Transverse colon (tissue), 4 donors: Measurements from ENCODE around the gene SKP2. TPM values are rescaled to one million over a fixed set of nuclear protein-coding genes. Genes with fewer than 3 reads are reported as not detected.
A peak's percentile ranks its signal among the peaks of the same experiment; 100 is the strongest.

Source experiments
- DNase-seq: peaks from one replicate; pipeline ENCODE4 v3.0.0-alpha.2; 2019
- H3K27ac ChIP-seq, 4 donors: fragments of 200-600 bp; sonication (generic); 2 replicates each; pipeline ENCODE4 v1.5.1; 2016 to 2018; ENCODE audit warnings: inconsistent platforms in 4 of 4
- H3K27me3 ChIP-seq: fragments of 200-600 bp; sonication (generic); 2 replicates; pipeline ENCODE4 v1.5.1; 2017; ENCODE audit warnings: inconsistent platforms
- H3K36me3 ChIP-seq, 4 donors: fragments of 200-600 bp; sonication (generic); 2 replicates each; pipeline ENCODE4 v1.5.1; 2017 to 2019; ENCODE audit warnings: inconsistent platforms in 4 of 4
- H3K4me1 ChIP-seq, 4 donors: fragments of 200-600 bp; sonication (generic); 2 replicates each; pipeline ENCODE4 v1.5.1; 2017 to 2020; ENCODE audit warnings: inconsistent platforms in 4 of 4
- H3K4me3 ChIP-seq, 4 donors: fragments of 200-600 bp; sonication (generic); 1 replicate in 1 of 4; 2 replicates in 3 of 4; pipeline versions ENCODE4 v1.5.1 to v1.6.1; 2017 to 2019; ENCODE audit warnings: inconsistent platforms in 4 of 4
- H3K9me3 ChIP-seq, 2 donors: fragments of 200-600 bp; sonication (generic); 2 replicates each; pipeline ENCODE4 v1.5.1; 2017 to 2019; ENCODE audit warnings: inconsistent platforms in 2 of 2
- CTCF ChIP-seq, 5 experiments: fragments of 200-600 bp in 3 of 5; fragments of 450-650 bp in 2 of 5; sonication (generic) in 3 of 5; IDR thresholded peaks; 1 replicate in 2 of 5; 2 replicates in 3 of 5; pipeline ENCODE4 v1.5.1; 2016 to 2017; ENCODE audit warnings: antibody characterized with exemption in 5 of 5, inconsistent platforms in 3 of 5, mild to moderate bottlenecking in 2 of 5, moderate library complexity in 1 of 5
- EP300 ChIP-seq: sonication (generic); formaldehyde crosslinking; IDR thresholded peaks from one replicate; pipeline ENCODE4 v1.6.1; 2017; ENCODE audit warnings: antibody characterized with exemption, low read depth
- POLR2A ChIP-seq: fragments of 450-650 bp; IDR thresholded peaks from one replicate; pipeline ENCODE4 v1.6.1; 2016; ENCODE audit warnings: antibody characterized with exemption, mild to moderate bottlenecking, moderate library complexity
- POLR2AphosphoS5 ChIP-seq, 3 donors: sonication (generic); formaldehyde crosslinking; IDR thresholded peaks; one replicate each; pipeline ENCODE4 v1.6.1; 2016; ENCODE audit warnings: antibody characterized with exemption in 3 of 3
- WGBS, 2 donors: methylation state at CpG; one replicate each; pipeline ENCODE4 v1.1.5; 2018; ENCODE audit warnings: low coverage in 1 of 2; 5-methylcytosine and 5-hydroxymethylcytosine counted together
- in situ Hi-C, 4 donors: fragments of 200-750 bp; cut with MboI; loops; one replicate each; pipeline versions ENCODE4 v1.15.0 to v1.15.1; 2017; ENCODE audit warnings: low sequenced_read_pairs in 3 of 4, low pct_ligation_motif_present in 1 of 4, low pct_unique_long_range_greater_than_20kb in 1 of 4
- intact Hi-C: fragments of 100-400 bp; cut with DNase I; formaldehyde crosslinking; loops from one replicate; pipeline ENCODE4 v1.15.1; 2023; ENCODE audit warnings: low total_unique reads
- total RNA-seq, 4 donors: library from RNA; depleted of rRNA; stranded (reverse); fragments of >200 nt; gene quantifications; one replicate each; pipeline ENCODE4 v1.1.0, GENCODE V29; 2016

SKP2 gene
- total RNA-seq, 4 donors from 2014 or later = 1.1 to 12.4 (median 8.6) TPM

GRCh38 chr5:36150676-36151433, 1.1 kb upstream of the SKP2 start:
- in situ Hi-C loops = loop anchor here in 1 of 4 donors (10.0 kb wide), 1 partner anchor 94 kb away; the partner anchor contains the start of gene NADK2
- H3K27ac ChIP-seq = peak overlapping the region; percentile 90 to 94 (median 92)
- no peaks in the 10 kb centered on the region for H3K9me3 ChIP-seq
- H3K27me3 ChIP-seq = no peaks in the 10 kb centered on the region
- DNase-seq = peak; percentile 36
- TF ChIP-seq POLR2A = no peak
- no peak for TF ChIP-seq EP300
- no peak for TF ChIP-seq CTCF (IDR thresholded peaks at IDR 0.05)
- TF ChIP-seq POLR2AphosphoS5 (IDR thresholded peaks at IDR 0.05) = no peak
- 0 to 3% methylated on average over 12 to 23 of the region's 23 CpGs for WGBS, 2 donors
- peak overlapping the region; percentile 77 to 100 (median 96) for H3K4me3 ChIP-seq
- intact Hi-C loops = no loop called here
- no peaks in the 10 kb centered on the region for H3K36me3 ChIP-seq
- H3K4me1 ChIP-seq = peaks cover 3 to 30% (median 20%) of the 10 kb centered on the region in 4 donors

GRCh38 chr5:36152324-36153297, 700 bp downstream of the SKP2 start:
- Histone ChIP-seq H3K9me3 (no peaks in the 10 kb centered on the region), H3K36me3 (no peaks in the 10 kb centered on the region), H3K27ac (peak overlapping the region; percentile 90 to 94 (median 92)), H3K4me3 (peak overlapping the region; percentile 49 to 100 (median 96)), H3K27me3 (no peaks in the 10 kb centered on the region), H3K4me1 (peaks cover 3 to 30% (median 20%) of the 10 kb centered on the region in 4 donors)
- in situ Hi-C loops = loop anchor here in 1 of 4 donors (10.0 kb wide), 1 partner anchor 92 kb away; the partner anchor contains the start of gene NADK2
- TF ChIP-seq CTCF (IDR thresholded peaks at IDR 0.05) = no peak
- TF ChIP-seq POLR2A = no peak
- TF ChIP-seq POLR2AphosphoS5 (IDR thresholded peaks at IDR 0.05) = no peak
- TF ChIP-seq EP300 = no peak
- intact Hi-C loops = no loop called here
- no peak for DNase-seq
- WGBS, 2 donors = 0 to 7% methylated on average over 6 to 24 of the region's 24 CpGs

- no peaks in the 10 kb centered on the region for H3K9me3 ChIP-seq
- H3K4me1 ChIP-seq = peaks cover 3 to 30% (median 20%) of the 10 kb centered on the region in 4 donors
- no peak overlapping the region for H3K27ac ChIP-seq
- H3K27me3 ChIP-seq = no peaks in the 10 kb centered on the region
- no peak for TF ChIP-seq POLR2AphosphoS5 (IDR thresholded peaks at IDR 0.05)
- TF ChIP-seq POLR2A = no peak
- no peak for TF ChIP-seq CTCF (IDR thresholded peaks at IDR 0.05)
- TF ChIP-seq EP300 = no peak
- H3K36me3 ChIP-seq = no peaks in the 10 kb centered on the region
- in situ Hi-C loops = loop anchor here in 1 of 4 donors (10.0 kb wide), 1 partner anchor 92 kb away; the partner anchor contains the start of gene NADK2
- DNase-seq = no peak
- intact Hi-C loops = no loop called here
- WGBS, 2 donors = 77 to 83% methylated on average over 6 to 7 of the region's 7 CpGs
- H3K4me3 ChIP-seq = peak overlapping the region in 2 of 4 donors; percentile 96 to 100
These were observed 1.4 kb downstream of the SKP2 start for GRCh38 chr5:36153298-36153677.

- Histone ChIP-seq H3K9me3 (no peaks in the 10 kb centered on the region), H3K36me3 (no peaks in the 10 kb centered on the region), H3K4me1 (peaks cover 3 to 30% (median 20%) of the 10 kb centered on the region in 4 donors), H3K27ac (no peak overlapping the region), H3K4me3 (no peak overlapping the region), H3K27me3 (no peaks in the 10 kb centered on the region)
- DNase-seq = no peak
- TF ChIP-seq POLR2A (no peak), CTCF (IDR thresholded peaks at IDR 0.05) (no peak), EP300 (no peak), POLR2AphosphoS5 (IDR thresholded peaks at IDR 0.05) (no peak)
- intact Hi-C loops (no loop called here), in situ Hi-C loops (loop anchor here in 1 of 4 donors (10.0 kb wide), 1 partner anchor 91 kb away; the partner anchor contains the start of gene NADK2)
- 88 to 90% methylated on average over 4 of the region's 4 CpGs for WGBS, 2 donors
These were observed 1.8 kb downstream of the SKP2 start for GRCh38 chr5:36153726-36154125.
